GM12878 (cell line): ENCODE measurements around the gene DUSP14. TPM values are rescaled to one million over a fixed set of nuclear protein-coding genes. Genes with fewer than 3 reads are reported as not detected.

ENCODE experiments used
- ATAC-seq: fragments of 200-7000 bp; cut with Tn5 transposase; 3 replicates; pipeline ENCODE4 v1.9.1; 2020; ENCODE audit warnings: mild to moderate bottlenecking, moderate library complexity
- BruUV-seq: library from RNA; stranded (reverse); fragments of 400-500 nt; replicated peaks from 2 replicates; lab custom pipeline; 2021; lab: Mats Ljungman, UMichigan
- CTCF ChIA-PET: fragments of 300-600 bp; sonication (Branson Sonifier 250); formaldehyde crosslinking; extraction: SDS; loops from one replicate; lab custom pipeline; 2021; ENCODE audit warnings: inconsistent platforms; lab: Yijun Ruan, JAX
- POLR2A ChIA-PET: fragments of 350-600 bp; formaldehyde crosslinking; extraction: SDS; loops from one replicate; lab custom pipeline; 2021; ENCODE audit warnings: inconsistent platforms; lab: Charles Lee
- RAD21 ChIA-PET: fragments of 300-600 bp; sonication (Branson Sonifier 250); formaldehyde crosslinking; loops from one replicate; lab custom pipeline; 2023; ENCODE audit warnings: antibody characterized with exemption; ENCODE audit not compliant: unreplicated experiment; lab: Charles Lee
- SMC1A ChIA-PET: fragments of 300-600 bp; sonication (Branson Sonifier 250); formaldehyde crosslinking; loops from one replicate; lab custom pipeline; 2023; ENCODE audit not compliant: unreplicated experiment, uncharacterized antibody; lab: Charles Lee
- DNase-seq: peaks from one replicate; pipeline ENCODE4 v3.0.0-alpha.2; 2011; ENCODE audit warnings: low read depth, low spot score
- FAIRE-seq: peaks from 3 replicates; lab custom pipeline; 2011; peaks lifted over from hg19 to GRCh38; lab: Jason Lieb, UNC
- H2AFZ ChIP-seq: 2 replicates; pipeline ENCODE4 v1.6.0; 2011; ENCODE audit warnings: low read depth, low read length, control low read depth; ENCODE audit not compliant: control insufficient read depth
- H3K27ac ChIP-seq: 2 replicates; pipeline ENCODE4 v1.5.1; 2011; ENCODE audit warnings: control low read depth; ENCODE audit not compliant: control insufficient read depth, insufficient read depth
- H3K27me3 ChIP-seq, 2 experiments: replicated peaks in 1 of 2; 2 replicates each; pipeline versions ENCODE4 v1.6.0 to v1.6.1; 2011; ENCODE audit warnings: low read length in 1 of 2; ENCODE audit not compliant: control insufficient read depth in 2 of 2, insufficient read depth in 2 of 2
- H3K36me3 ChIP-seq, 2 experiments: 2 replicates each; pipeline ENCODE4 v1.5.1; 2011; ENCODE audit warnings: low read length in 1 of 2; ENCODE audit not compliant: control insufficient read depth in 2 of 2, insufficient read depth in 2 of 2
- H3K4me1 ChIP-seq: 2 replicates; pipeline ENCODE4 v1.6.1; 2011; ENCODE audit warnings: mild to moderate bottlenecking, low read length, moderate library complexity, mixed read lengths; ENCODE audit not compliant: control insufficient read depth, insufficient read depth
- H3K4me2 ChIP-seq: 2 replicates; pipeline ENCODE4 v1.6.0; 2011; ENCODE audit warnings: control low read depth; ENCODE audit not compliant: control insufficient read depth, insufficient read depth
- H3K4me3 ChIP-seq: fragments of 200-600 bp; sonication (generic); 2 replicates; pipeline ENCODE4 v1.5.1; 2016
- H3K79me2 ChIP-seq: 2 replicates; pipeline ENCODE4 v1.6.0; 2011; ENCODE audit warnings: low read length; ENCODE audit not compliant: control insufficient read depth, insufficient read depth
- H3K9ac ChIP-seq: 2 replicates; pipeline ENCODE4 v1.8.0; 2011; ENCODE audit warnings: low read length, control low read depth, mixed read lengths; ENCODE audit not compliant: control insufficient read depth, insufficient read depth
- H3K9me3 ChIP-seq: replicated peaks from 3 replicates; pipeline ENCODE4 v1.5.1; 2011; ENCODE audit warnings: mild to moderate bottlenecking, low read length; ENCODE audit not compliant: control insufficient read depth, insufficient read depth
- H4K20me1 ChIP-seq: 2 replicates; pipeline ENCODE4 v1.6.0; 2011; ENCODE audit not compliant: control insufficient read depth, insufficient read depth
- BCL11A ChIP-seq: IDR thresholded peaks from 2 replicates; pipeline ENCODE4 v1.6.1; 2011; ENCODE audit warnings: low read depth, low read length
- EP300 ChIP-seq, 2 experiments: fragments of 150-350 bp in 1 of 2; IDR thresholded peaks; 2 replicates each; pipeline ENCODE4 v1.6.1; 2011 to 2012; ENCODE audit warnings: low read depth in 2 of 2, low read length in 2 of 2, borderline replicate concordance in 1 of 2, improper control_type of control experiment in 1 of 2, inconsistent platforms in 1 of 2; ENCODE audit not compliant: control insufficient read depth in 1 of 2
- ETV6 ChIP-seq, 2 experiments: fragments of 450-650 bp in 1 of 2; IDR thresholded peaks in 1 of 2; conservative IDR thresholded peaks in 1 of 2; 2 replicates each; pipeline ENCODE4 v1.6.1; 2014; ENCODE audit warnings: antibody characterized with exemption in 1 of 2, borderline replicate concordance in 1 of 2, low read depth in 1 of 2, mild to moderate bottlenecking in 1 of 2, moderate library complexity in 1 of 2
- HDGF ChIP-seq: fragments of 450-650 bp; IDR thresholded peaks from 2 replicates; pipeline ENCODE4 v1.6.1; 2016; ENCODE audit warnings: antibody characterized with exemption
- MEF2A ChIP-seq: IDR thresholded peaks from 2 replicates; pipeline ENCODE4 v1.6.1; 2011; ENCODE audit warnings: low read depth, mild to moderate bottlenecking, low read length, moderate library complexity; ENCODE audit not compliant: insufficient read depth
- MTA3 ChIP-seq: IDR thresholded peaks from 2 replicates; pipeline ENCODE4 v1.6.1; 2012; ENCODE audit warnings: low read length, inconsistent platforms, borderline replicate concordance
- MYC ChIP-seq: IDR thresholded peaks from 2 replicates; pipeline ENCODE4 v1.6.1; 2011; ENCODE audit warnings: mild to moderate bottlenecking, low read length, moderate library complexity, inconsistent platforms; ENCODE audit not compliant: insufficient read depth, insufficient replicate concordance, insufficient read length, severe bottlenecking
- NBN ChIP-seq: fragments of 450-650 bp; IDR thresholded peaks from 2 replicates; pipeline ENCODE4 v1.6.1; 2016
- NR2C1 ChIP-seq: fragments of 450-650 bp; IDR thresholded peaks from 2 replicates; pipeline ENCODE4 v1.6.1; 2017; ENCODE audit warnings: antibody characterized with exemption, mild to moderate bottlenecking, moderate library complexity
- NR2F1 ChIP-seq: fragments of 450-650 bp; conservative IDR thresholded peaks from 2 replicates; pipeline ENCODE4 v1.6.1; 2017; ENCODE audit warnings: mild to moderate bottlenecking
- PAX5 ChIP-seq: IDR thresholded peaks from 2 replicates; pipeline ENCODE4 v1.6.1; 2011; ENCODE audit warnings: low read depth, low read length, borderline replicate concordance
- RB1 ChIP-seq: fragments of 450-650 bp; formaldehyde crosslinking; IDR thresholded peaks from 2 replicates; pipeline ENCODE4 v1.6.1; 2017; ENCODE audit warnings: mild to moderate bottlenecking, borderline replicate concordance
- RBBP5 ChIP-seq: fragments of 200-600 bp; sonication (generic); conservative IDR thresholded peaks from 2 replicates; pipeline ENCODE4 v1.6.1; 2016
- RELA ChIP-seq: fragments of 450-650 bp; IDR thresholded peaks from 2 replicates; pipeline ENCODE4 v1.8.0; 2014; ENCODE audit warnings: borderline replicate concordance; ENCODE audit not compliant: partially characterized antibody
- RUNX3 ChIP-seq: IDR thresholded peaks from 2 replicates; pipeline ENCODE4 v1.6.1; 2012; ENCODE audit warnings: low read length, inconsistent platforms
- SUZ12 ChIP-seq: fragments of 200-600 bp; sonication (generic); IDR thresholded peaks from one replicate; pipeline ENCODE4 v1.6.1; 2018; ENCODE audit warnings: antibody characterized with exemption, mild to moderate bottlenecking; ENCODE audit not compliant: unreplicated experiment
- WGBS: methylation state at CpG from one replicate; pipeline ENCODE4 v1.1.6; 2016; ENCODE audit warnings: low lambda C conversion rate; ENCODE audit not compliant: insufficient replicate concordance, insufficient coverage; ENCODE audit errors: missing lambda C conversion rate; 5-methylcytosine and 5-hydroxymethylcytosine counted together
- in situ Hi-C: fragments of 300-500 bp; cut with MboI; formaldehyde crosslinking; loops from 9 replicates; pipeline ENCODE4 v1.14.3; 2018; ENCODE audit warnings: mixed read lengths
- intact Hi-C: fragments of 100-400 bp; cut with micrococcal nuclease; formaldehyde crosslinking; loops from one replicate; pipeline ENCODE4 v1.14.2; 2022; ENCODE audit not compliant: unreplicated experiment
- polyA plus RNA-seq, 11 experiments: library from polyadenylated mRNA; depleted of rRNA in 4 of 11; unstranded in 6 of 11; stranded (reverse) in 5 of 11; fragments of >200 nt; fragmentation: Nextera tagmentation in 4 of 11; fragmentation: Illumina TruSeq in 1 of 11; extraction: Ambion mirVana in 4 of 11; extraction: Trizol in 1 of 11; gene quantifications; 1 replicate in 1 of 11; 2 replicates in 10 of 11; pipeline versions ENCODE4 v1.2.1 to v1.2.3, GENCODE V29; 2011 to 2016; ENCODE audit warnings: inconsistent platforms in 2 of 11, missing spikeins in 2 of 11, low read depth in 1 of 11
- total RNA-seq, 4 experiments: library from RNA; depleted of rRNA in 3 of 4; stranded (reverse); fragments of >200 nt in 3 of 4; fragmentation: Illumina TruSeq in 1 of 4; extraction: Trizol in 1 of 4; gene quantifications; 2 replicates each; pipeline versions ENCODE4 v1.2.1 to v1.2.3, GENCODE V29; 2013 to 2021
- TF ChIP-seq, protein P1 (sequence below): fragments of 150-350 bp; IDR thresholded peaks from 2 replicates; pipeline ENCODE4 v1.6.1; 2014; ENCODE audit warnings: mild to moderate bottlenecking, low read depth, low read length
- TF ChIP-seq, protein P2 (sequence below): IDR thresholded peaks from 2 replicates; pipeline ENCODE4 v1.6.1; 2012; ENCODE audit warnings: low read length, inconsistent platforms
- TF ChIP-seq, protein P3 (sequence below): fragments of 450-650 bp; IDR thresholded peaks from 2 replicates; pipeline ENCODE4 v1.6.1; 2016; ENCODE audit warnings: mild to moderate bottlenecking

DUSP14 gene
- total and polyA plus RNA-seq, 10 of the 15 experiments (the other 5 are each of a cell fraction or from before 2014, with no cell fraction given) = 14.5 to 36.5 (median 24.4) TPM

DNA sequence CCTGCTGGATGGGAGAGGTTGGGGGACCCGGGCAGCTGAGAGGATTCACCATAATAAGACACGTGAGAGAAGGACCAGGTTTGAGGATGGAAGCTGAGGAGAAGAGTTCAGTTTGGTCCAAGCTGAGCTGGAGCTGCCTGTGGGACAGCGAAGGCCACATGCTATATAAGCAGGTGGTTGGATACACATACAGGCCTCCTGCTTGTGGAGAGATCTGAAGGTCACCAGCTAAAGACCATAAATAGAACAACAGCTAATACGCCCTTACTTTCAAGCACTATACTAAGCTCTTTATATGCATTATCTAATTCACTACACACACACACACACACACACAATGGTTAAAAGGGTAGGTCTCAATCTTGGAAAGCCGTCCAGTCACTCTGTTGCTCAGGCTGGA is 32.1 kb downstream of the DUSP14 start:
- Histone ChIP-seq H3K4me1 (no peaks in the 10 kb centered on the region), H3K27ac (no peak overlapping the region), H3K4me3 (no peak overlapping the region), H3K36me3 (peaks cover 9 to 21% of the 10 kb centered on the region in 2 experiments), H2AFZ (no peak overlapping the region), H3K9ac (no peak overlapping the region), H3K9me3 (no peaks in the 10 kb centered on the region), H3K27me3 (no peaks in the 10 kb centered on the region), H3K4me2 (no peak overlapping the region), H4K20me1 (no peaks in the 10 kb centered on the region), H3K79me2 (no peaks in the 10 kb centered on the region)
- RAD21 ChIA-PET = interaction anchor here (1.0 kb wide), 1 partner anchor 269 kb away, joined by 4 read pairs; no protein-coding TSS in a partner anchor
- FAIRE-seq (no peak), ATAC-seq (no peak), DNase-seq (no peak)
- in situ Hi-C loops = loop anchor here (5.0 to 25.0 kb wide), 2 partner anchors 270 to 865 kb away; no protein-coding TSS in a partner anchor
- POLR2A ChIA-PET = no interaction called here
- BruUV-seq = no TSS peak
- CTCF ChIA-PET = interaction anchor here (1.0 to 1.8 kb wide), 2 partner anchors 48 to 149 kb away, joined by 3 to 5 read pairs; no protein-coding TSS in a partner anchor
- SMC1A ChIA-PET = interaction anchor here (0.6 to 1.0 kb wide), 2 partner anchors 13 to 156 kb away, joined by 3 read pairs; no protein-coding TSS in a partner anchor
- intact Hi-C loops = loop anchor here (10.0 kb wide), 1 partner anchor 183 kb away; no protein-coding TSS in a partner anchor
- WGBS = 98% methylated on average over 5 of the region's 5 CpGs
- TF ChIP-seq HDGF = no peak
- no peak for TF ChIP-seq BCL11A
- TF ChIP-seq MEF2A = no peak
- TF ChIP-seq MYC = no peak
- TF ChIP-seq, protein P1, sequence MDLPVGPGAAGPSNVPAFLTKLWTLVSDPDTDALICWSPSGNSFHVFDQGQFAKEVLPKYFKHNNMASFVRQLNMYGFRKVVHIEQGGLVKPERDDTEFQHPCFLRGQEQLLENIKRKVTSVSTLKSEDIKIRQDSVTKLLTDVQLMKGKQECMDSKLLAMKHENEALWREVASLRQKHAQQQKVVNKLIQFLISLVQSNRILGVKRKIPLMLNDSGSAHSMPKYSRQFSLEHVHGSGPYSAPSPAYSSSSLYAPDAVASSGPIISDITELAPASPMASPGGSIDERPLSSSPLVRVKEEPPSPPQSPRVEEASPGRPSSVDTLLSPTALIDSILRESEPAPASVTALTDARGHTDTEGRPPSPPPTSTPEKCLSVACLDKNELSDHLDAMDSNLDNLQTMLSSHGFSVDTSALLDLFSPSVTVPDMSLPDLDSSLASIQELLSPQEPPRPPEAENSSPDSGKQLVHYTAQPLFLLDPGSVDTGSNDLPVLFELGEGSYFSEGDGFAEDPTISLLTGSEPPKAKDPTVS = no peak
- no peak for TF ChIP-seq NBN
- TF ChIP-seq RB1 = no peak
- TF ChIP-seq NR2F1 = no peak
- TF ChIP-seq MTA3 = no peak
- TF ChIP-seq ETV6 (conservative IDR thresholded peaks at IDR 0.05 in 1 of 2, IDR thresholded peaks at IDR 0.05 in 1 of 2; ENCODE audit: borderline replicate concordance in 1 of 2, low read depth in 1 of 2) = no peak
- no peak for TF ChIP-seq PAX5
- no peak for TF ChIP-seq NR2C1
- no peak for TF ChIP-seq SUZ12
- TF ChIP-seq RELA = no peak
- TF ChIP-seq, protein P2, sequence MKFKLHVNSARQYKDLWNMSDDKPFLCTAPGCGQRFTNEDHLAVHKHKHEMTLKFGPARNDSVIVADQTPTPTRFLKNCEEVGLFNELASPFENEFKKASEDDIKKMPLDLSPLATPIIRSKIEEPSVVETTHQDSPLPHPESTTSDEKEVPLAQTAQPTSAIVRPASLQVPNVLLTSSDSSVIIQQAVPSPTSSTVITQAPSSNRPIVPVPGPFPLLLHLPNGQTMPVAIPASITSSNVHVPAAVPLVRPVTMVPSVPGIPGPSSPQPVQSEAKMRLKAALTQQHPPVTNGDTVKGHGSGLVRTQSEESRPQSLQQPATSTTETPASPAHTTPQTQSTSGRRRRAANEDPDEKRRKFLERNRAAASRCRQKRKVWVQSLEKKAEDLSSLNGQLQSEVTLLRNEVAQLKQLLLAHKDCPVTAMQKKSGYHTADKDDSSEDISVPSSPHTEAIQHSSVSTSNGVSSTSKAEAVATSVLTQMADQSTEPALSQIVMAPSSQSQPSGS = no peak
- TF ChIP-seq, protein P3, sequence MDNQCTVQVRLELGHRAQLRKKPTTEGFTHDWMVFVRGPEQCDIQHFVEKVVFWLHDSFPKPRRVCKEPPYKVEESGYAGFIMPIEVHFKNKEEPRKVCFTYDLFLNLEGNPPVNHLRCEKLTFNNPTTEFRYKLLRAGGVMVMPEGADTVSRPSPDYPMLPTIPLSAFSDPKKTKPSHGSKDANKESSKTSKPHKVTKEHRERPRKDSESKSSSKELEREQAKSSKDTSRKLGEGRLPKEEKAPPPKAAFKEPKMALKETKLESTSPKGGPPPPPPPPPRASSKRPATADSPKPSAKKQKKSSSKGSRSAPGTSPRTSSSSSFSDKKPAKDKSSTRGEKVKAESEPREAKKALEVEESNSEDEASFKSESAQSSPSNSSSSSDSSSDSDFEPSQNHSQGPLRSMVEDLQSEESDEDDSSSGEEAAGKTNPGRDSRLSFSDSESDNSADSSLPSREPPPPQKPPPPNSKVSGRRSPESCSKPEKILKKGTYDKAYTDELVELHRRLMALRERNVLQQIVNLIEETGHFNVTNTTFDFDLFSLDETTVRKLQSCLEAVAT = no peak
- no peak for TF ChIP-seq RUNX3
- TF ChIP-seq EP300 (IDR thresholded peaks at IDR 0.05; ENCODE audit: borderline replicate concordance in 1 of 2, control insufficient read depth in 1 of 2, low read depth in 2 of 2, low read length in 2 of 2) = no peak
- TF ChIP-seq RBBP5 = no peak
